Skeletal muscle satellite cell (primary cell): ENCODE measurements around the gene LCLAT1. TPM values are rescaled to one million over a fixed set of nuclear protein-coding genes. Genes with fewer than 3 reads are reported as not detected.

ENCODE experiments used
- H3K27me3 ChIP-seq: 2 replicates; pipeline ENCODE4 v1.7.0; 2013; ENCODE audit warnings: low read length; ENCODE audit not compliant: control insufficient read depth, insufficient read depth
- H3K36me3 ChIP-seq: 2 replicates; pipeline ENCODE4 v1.7.0; 2013; ENCODE audit warnings: mild to moderate bottlenecking, control low read depth, low read length; ENCODE audit not compliant: insufficient read depth
- H3K4me1 ChIP-seq: 2 replicates; pipeline ENCODE4 v1.7.0; 2013; ENCODE audit warnings: low read length; ENCODE audit not compliant: control insufficient read depth, insufficient read depth
- H3K4me2 ChIP-seq: 2 replicates; pipeline ENCODE4 v1.7.0; 2013; ENCODE audit warnings: mild to moderate bottlenecking, low read length
- H3K4me3 ChIP-seq: 2 replicates; pipeline ENCODE4 v1.7.0; 2013; ENCODE audit warnings: low read length
- H3K9ac ChIP-seq: 2 replicates; pipeline ENCODE4 v1.7.0; 2013; ENCODE audit warnings: mild to moderate bottlenecking, low read depth, low read length, moderate library complexity
- H3K9me3 ChIP-seq: replicated peaks from 2 replicates; pipeline ENCODE4 v1.7.0; 2013; ENCODE audit warnings: mild to moderate bottlenecking, control low read depth, low read length
- total RNA-seq: library from RNA; depleted of rRNA; stranded (reverse); fragments of >200 nt; gene quantifications from 2 replicates; pipeline ENCODE4 v1.2.3, GENCODE V29; 2012; rRNA removed

The LCLAT1 gene
- total RNA-seq = 15.0 and 23.8 TPM in 2 replicates

GRCh38 chr2:30447149-30448045 is at the start of gene LCLAT1:
TSS of gene LCLAT1 (plus strand) at chr2:30447246. CDS start at chr2:30525591, 78,345 bp downstream.
- Histone ChIP-seq H3K9me3 (no peaks in the 10 kb centered on the region), H3K4me3 (peak within 1 kb of the TSS; percentile 96), H3K9ac (peak within 1 kb of the TSS; percentile 91), H3K36me3 (no peaks in the 10 kb centered on the region), H3K27me3 (no peaks in the 10 kb centered on the region), H3K4me1 (peaks cover 16% of the 10 kb centered on the region), H3K4me2 (peak within 1 kb of the TSS; percentile 87)

DNA sequence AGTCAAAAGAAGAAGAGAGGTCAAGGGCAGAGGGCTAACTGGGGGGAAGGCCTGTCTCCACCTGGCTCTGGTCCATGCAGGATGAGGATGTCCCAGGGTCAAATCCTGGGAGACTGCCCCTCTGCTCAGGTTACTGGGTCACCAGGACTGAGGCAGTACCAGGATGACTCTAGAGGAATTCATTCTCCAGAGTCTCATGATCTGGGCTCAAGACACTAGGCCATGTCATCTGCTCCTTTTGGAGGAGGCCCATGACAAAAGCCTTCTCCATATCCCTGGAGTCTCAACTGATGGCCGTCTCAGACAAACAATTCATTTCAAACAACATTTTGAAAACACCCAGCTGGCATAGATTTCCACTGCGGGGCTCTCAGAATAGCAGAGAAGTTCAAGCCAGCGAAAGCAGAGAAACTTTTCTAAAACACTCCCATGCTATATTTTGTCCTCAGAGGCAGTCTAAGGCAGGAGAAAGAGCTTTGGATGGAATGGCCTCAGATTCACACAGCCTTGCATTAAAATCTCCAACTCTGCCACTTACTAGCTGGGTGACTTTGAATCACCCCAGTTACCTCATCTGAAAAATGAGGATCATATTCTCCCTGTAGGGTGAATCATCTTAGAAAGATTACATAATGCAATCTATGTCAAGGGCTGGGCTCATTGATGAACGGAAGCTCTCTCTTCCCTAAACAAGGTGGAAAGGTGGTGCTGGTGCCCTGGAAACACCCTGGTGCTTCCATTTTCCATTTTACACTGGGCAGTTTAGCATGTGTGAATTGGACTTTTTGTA is 48.8 kb upstream of the LCLAT1 start:
- Histone ChIP-seq H3K9ac (no peak overlapping the region), H3K9me3 (no peaks in the 10 kb centered on the region), H3K4me2 (no peak overlapping the region), H3K4me1 (no peaks in the 10 kb centered on the region), H3K36me3 (no peaks in the 10 kb centered on the region), H3K4me3 (no peak overlapping the region), H3K27me3 (peaks cover 6% of the 10 kb centered on the region)

DNA sequence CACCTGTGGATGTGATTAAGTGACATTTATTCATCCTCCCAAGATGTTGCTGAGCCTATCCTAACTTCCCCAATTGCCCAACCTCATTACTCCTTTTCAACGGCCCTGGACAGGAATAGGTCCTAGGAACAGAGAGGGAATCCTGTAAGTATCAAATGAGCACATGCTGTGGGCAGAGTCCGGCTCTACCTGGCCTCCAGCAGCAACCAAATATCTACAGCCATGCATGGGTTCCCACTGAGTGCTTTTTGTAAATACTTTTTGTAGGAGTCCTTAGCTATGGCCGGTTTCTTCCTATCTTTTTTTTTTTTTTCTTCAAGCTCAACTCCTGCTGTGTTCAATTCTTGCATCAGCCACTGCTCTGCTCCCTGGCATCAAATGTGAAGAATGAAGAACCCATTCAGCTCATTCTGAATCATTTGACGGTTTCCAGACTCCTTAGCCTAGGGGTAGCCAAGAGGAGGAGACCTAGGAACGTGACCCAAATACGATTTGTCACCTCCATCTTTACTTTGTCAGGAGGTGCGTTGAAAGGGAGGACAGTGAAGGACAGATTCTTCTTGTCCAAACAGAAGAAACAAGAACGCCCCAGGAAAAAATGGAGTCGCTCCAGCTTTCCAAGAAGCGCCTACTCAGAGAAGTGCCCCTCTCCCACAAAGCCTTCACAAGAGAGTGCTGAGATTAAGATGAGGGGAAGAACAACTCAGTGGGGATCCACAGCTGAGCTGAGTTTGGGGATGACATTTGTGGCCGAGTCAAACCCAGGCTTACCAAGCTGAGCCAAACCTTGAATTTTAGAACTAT is 46.7 kb upstream of the LCLAT1 start:
- Histone ChIP-seq H3K4me1 (no peaks in the 10 kb centered on the region), H3K4me2 (no peak overlapping the region), H3K9ac (no peak overlapping the region), H3K9me3 (no peaks in the 10 kb centered on the region), H3K36me3 (no peaks in the 10 kb centered on the region), H3K4me3 (no peak overlapping the region), H3K27me3 (peaks cover 4% of the 10 kb centered on the region)

DNA sequence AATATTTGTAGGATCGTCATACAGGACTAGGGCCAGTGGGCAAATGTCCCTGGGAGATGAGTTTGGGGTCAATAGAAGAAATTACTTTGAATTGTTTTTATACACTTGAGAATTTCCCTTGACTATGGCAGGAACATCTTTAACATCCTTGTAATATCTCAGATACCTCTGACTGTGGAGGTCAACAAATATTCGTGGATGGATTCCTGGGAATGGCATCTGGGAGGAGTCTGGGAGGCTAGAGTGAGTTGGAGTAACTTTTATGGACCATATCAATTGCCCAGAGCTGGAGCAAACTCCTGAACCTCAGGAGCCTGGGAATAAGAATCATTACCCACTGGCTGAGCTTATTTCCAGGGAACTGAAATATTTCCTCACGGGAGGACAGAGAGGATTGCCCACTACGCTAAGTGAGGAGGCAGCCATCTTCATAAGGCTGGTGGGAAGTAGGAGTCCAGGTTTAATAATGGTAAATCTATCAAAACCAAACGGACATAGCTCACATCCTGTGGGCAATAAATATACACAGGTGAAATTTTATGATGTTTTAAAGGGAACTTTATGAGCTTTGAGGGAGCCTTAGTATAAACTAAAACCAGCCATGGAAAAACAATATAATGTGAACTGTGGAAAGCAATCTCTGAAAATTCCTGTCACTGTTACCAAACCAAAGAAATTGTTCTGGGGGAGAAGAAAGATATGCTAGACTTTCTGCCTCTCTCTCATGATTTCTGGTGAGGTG is 44.4 kb upstream of the LCLAT1 start:
- Histone ChIP-seq H3K27me3 (peaks cover 4% of the 10 kb centered on the region), H3K4me3 (no peak overlapping the region), H3K36me3 (no peaks in the 10 kb centered on the region), H3K9ac (no peak overlapping the region), H3K9me3 (no peaks in the 10 kb centered on the region), H3K4me2 (no peak overlapping the region), H3K4me1 (peaks cover 3% of the 10 kb centered on the region)

DNA sequence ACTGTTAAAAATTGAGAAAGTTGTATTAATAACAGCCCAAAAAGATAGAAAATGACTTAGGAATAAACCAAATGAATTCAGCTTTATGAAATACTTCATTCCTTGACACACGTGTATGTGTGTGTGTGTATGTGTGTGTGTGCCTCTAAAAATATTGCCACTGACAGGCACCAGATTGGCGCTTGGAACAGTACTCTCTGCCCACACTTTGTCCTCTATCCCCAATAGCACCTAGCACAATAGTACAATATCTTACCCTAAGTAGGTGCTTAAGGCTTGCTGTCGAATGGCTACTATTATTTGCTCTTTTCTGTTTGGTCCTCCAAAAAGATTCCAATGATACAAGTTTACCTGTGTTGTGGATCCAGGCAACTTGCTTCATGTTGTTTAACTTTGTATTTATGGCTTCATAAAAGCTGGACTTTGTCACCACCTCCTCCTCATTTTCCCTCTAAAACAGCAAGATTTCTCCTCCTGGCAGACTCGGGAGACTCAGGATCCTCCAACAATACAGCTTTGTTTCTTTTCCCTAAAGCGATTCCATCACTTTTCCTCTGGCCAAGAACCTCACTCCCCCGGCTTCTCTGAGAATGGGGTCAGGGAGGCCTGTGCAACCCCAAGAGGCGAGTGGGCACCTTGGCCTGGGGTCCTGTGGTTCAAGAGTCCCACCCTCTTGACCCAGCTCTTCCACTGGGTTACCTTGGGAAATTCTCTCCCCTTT is 43.3 kb upstream of the LCLAT1 start:
- Histone ChIP-seq H3K4me1 (peaks cover 13% of the 10 kb centered on the region), H3K4me3 (no peak overlapping the region), H3K9ac (no peak overlapping the region), H3K36me3 (no peaks in the 10 kb centered on the region), H3K4me2 (no peak overlapping the region), H3K27me3 (peaks cover 4% of the 10 kb centered on the region), H3K9me3 (no peaks in the 10 kb centered on the region)

DNA sequence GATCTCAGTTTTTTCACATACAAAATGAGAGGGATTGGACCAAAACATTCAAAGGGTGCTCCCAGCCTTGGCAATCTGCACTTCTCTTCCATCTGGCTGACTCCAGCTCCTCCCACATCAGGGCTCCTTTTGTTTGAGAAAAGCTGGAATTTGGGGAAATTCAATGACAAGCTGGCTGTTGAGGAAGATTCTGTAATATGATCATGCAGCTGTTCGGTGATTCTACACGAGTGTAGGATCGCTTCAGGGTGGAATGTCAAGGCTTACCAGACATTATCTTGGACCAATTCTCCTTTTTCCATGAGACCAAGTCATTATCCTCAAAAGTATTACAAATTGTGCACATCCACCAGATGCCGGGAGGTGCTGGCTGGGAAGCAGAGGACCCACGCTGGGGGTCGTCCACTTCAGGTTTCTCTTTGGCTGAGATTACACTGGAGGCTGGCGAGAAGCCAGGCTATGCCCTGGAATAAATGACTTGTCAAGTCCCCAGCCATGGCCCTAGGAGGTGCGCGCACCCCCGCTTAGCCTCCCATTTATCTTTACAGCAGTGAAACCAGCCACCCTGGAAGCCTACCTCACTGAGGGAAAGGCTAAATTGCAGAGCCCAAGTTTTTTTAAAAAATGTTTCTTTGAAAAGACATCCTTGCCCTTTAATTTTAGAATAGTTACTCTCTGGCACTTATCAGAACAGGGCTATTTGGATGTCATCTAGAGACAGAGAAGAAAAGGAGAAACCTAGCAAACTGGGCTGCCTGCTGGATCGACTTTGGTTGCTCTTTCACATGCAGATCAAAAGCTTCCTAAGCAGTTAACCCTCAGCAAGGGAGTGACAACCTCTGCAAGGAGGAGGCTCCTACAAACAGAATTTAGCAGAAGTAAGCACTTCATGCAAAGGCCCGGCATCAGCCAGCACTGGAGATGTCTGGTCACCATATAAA is 42.5 kb upstream of the LCLAT1 start:
- no peak overlapping the region for H3K9ac ChIP-seq
- no peak overlapping the region for H3K4me2 ChIP-seq

DNA sequence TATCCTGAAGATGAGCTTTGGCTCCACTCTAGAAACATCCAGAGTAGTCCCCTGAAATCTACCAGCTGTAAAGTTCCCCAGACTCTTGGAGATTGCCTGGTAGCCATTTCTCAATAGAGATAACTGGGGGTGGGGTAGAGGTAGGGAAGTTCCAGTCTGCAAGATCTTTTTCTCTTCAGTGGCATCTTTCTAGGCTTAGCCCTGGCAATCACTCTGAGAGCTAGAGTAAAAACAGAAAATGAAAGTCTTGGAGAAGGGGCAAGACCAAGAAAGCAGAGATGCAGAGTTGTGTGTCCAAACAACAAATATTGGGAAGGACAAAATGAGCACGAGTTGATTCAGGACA is 41.8 kb upstream of the LCLAT1 start:
- peaks cover 16% of the 10 kb centered on the region for H3K4me1 ChIP-seq
- peaks cover 4% of the 10 kb centered on the region for H3K27me3 ChIP-seq
- H3K9me3 ChIP-seq = no peaks in the 10 kb centered on the region
- no peak overlapping the region for H3K4me2 ChIP-seq
- no peak overlapping the region for H3K4me3 ChIP-seq
- H3K9ac ChIP-seq = no peak overlapping the region
- no peaks in the 10 kb centered on the region for H3K36me3 ChIP-seq

More for the DNA sequence above, 42.5 kb upstream of the LCLAT1 start:
- no peaks in the 10 kb centered on the region for H3K9me3 ChIP-seq
- H3K4me3 ChIP-seq = no peak overlapping the region
- peaks cover 4% of the 10 kb centered on the region for H3K27me3 ChIP-seq
- H3K36me3 ChIP-seq = no peaks in the 10 kb centered on the region
- peaks cover 16% of the 10 kb centered on the region for H3K4me1 ChIP-seq

DNA sequence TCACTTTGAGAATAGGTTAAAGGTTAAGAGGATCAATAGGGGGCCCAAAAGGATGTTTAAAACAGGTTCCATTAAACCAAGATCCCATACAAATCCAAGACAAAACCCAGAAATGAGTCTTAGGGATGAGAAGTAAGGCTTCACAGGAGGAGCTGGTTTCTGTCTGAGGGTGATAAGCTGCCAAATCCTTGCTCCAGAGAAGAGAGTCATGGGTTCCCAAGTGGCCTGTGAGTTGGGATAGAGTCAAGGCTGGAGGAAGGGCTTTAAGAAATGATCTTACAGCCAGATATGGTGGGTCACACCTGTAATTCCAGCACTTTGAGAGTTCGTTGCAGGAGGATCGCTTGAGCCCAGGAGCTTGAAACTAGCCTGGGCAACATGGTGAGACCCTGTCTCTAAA is 40.2 kb upstream of the LCLAT1 start:
- no peak overlapping the region for H3K9ac ChIP-seq
- H3K36me3 ChIP-seq = no peaks in the 10 kb centered on the region
- H3K4me1 ChIP-seq = peaks cover 16% of the 10 kb centered on the region
- H3K4me3 ChIP-seq = no peak overlapping the region
- no peak overlapping the region for H3K4me2 ChIP-seq
- no peaks in the 10 kb centered on the region for H3K9me3 ChIP-seq
- peaks cover 4% of the 10 kb centered on the region for H3K27me3 ChIP-seq

- Histone ChIP-seq H3K9ac (no peak overlapping the region), H3K4me2 (no peak overlapping the region), H3K4me3 (no peak overlapping the region), H3K4me1 (peaks cover 16% of the 10 kb centered on the region), H3K27me3 (no peaks in the 10 kb centered on the region), H3K36me3 (no peaks in the 10 kb centered on the region), H3K9me3 (no peaks in the 10 kb centered on the region)
Measured at GRCh38 chr2:30408961-30409387, 38.1 kb upstream of the LCLAT1 start.
